NCI-H1436 treated with DMSO at 0.1 percent for 48 hours (cell line): ENCODE data around the gene SLC5A11.
"Not testable (repeated sequence)": the region's sequence is repeated elsewhere in the genome, so short reads cannot be mapped to it uniquely, and the experiment has no call there.

Source experiments
- DNase-seq: peaks from one replicate; lab custom pipeline; 2025; lab: John Stamatoyannopoulos, UW

Gene SLC5A11

DNA sequence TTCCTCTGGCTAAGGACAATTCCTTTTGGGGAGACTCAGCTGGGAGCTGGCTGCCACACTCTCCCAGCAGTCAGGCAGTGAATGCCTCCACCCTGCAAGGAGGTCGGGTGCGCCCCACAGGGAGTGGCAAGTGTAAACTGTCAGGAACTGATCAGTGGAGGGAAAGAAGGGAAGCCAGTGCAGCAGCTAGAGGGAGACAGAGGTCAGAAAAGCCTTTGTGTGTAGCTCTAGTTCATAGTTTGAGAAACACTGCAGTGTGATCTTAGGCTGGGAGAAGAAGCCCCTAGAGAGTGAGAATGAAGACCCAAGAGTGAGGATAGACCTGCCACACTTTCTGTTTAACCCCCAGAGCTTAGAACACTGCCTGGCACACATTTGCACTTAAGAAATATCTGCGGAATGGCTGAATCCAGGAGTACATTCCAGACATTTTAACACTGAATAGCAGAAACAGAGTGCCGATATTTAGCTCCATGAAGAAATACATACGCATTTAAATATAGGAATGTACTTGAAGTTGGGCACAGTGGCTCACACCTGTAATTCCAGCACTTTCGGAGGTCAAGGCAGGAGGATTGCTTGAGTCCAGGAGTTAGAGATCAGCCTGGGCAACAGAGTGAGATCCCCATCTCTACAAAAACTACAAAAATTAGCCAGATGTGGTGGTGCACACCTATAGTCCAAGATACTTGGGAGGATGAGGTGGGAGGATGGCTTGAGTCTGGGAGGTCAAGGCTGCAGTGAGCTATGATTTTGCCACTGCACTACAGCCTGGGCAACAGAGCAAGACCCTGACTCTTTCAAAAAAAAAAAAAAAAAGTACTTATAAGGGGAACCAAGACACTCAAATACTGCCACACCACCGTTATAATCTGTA is 11.1 kb upstream of the SLC5A11 start:
- DNase-seq, result no peak

DNA sequence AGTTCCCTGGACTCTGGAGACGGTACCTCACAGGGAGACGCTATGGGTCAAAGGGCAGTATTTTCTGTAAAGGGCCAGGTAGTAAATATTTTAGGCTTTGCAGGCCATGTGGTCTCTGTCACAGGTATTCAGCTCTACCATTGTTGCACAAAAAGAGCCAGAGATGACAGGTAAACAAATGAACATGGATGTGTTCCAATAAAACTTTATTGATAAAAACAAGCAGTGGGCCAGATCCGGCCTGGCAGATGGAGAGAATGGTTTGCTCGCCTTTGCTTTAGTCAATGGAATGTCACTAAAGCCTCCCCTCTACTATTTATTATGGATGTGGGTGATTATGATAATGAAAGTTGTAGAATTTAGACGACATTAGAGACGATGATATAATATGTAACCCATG is 8.9 kb upstream of the SLC5A11 start:
- no peak for DNase-seq

DNA sequence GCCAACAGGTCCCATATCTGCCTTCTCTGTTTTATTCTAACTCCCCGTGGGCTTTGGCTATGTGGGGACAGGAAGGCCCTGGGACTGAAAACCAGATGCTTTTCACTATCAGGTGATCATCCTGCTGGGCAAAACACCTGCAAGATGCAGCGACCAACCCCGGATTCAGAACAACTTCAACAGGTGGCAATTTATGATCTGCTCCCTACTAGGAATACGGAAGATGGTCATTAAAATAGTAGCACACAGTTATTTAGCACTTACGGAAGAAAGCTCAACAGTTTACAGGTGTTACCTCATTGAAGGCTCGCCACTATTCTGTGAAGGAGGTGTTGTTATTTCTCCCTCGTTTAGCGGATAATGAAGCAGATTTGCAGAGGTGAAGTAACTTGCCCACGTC is 7.8 kb upstream of the SLC5A11 start:
- DNase-seq, result no peak

DNA sequence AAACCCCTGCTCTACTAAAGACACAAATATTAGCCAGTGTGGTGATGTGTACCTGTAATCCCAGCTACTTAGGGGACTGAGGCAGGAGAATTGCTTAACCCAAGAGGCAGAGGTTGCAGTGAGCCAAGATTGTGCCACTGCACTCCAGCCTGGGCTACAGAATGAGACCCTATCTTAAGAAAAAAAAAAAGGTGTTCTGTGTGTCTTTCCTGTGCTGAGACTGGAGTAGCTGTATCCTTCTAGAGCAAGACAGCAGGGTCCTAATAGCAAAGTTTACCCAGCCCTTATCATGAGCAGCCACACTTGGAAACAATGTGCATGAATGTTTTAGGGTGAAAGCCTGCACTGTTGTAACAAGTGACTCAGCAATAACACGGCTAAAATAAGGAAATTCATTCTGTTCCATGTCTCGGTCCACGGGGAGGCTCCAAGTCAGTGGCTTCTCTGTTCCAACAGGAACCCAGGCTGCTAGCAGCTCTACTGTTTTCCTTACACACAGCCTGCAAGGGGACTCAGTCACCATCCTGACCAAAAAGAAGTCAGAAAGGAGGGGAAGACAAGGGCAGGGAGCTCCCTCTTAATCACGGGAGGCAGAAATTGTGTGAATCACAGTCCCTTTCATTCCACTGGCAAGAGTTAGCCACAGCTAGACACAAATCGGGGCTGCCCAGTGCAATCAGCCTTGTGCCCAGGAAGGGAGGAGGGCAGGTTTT is 7.1 kb upstream of the SLC5A11 start:
- DNase-seq, result no peak

DNA sequence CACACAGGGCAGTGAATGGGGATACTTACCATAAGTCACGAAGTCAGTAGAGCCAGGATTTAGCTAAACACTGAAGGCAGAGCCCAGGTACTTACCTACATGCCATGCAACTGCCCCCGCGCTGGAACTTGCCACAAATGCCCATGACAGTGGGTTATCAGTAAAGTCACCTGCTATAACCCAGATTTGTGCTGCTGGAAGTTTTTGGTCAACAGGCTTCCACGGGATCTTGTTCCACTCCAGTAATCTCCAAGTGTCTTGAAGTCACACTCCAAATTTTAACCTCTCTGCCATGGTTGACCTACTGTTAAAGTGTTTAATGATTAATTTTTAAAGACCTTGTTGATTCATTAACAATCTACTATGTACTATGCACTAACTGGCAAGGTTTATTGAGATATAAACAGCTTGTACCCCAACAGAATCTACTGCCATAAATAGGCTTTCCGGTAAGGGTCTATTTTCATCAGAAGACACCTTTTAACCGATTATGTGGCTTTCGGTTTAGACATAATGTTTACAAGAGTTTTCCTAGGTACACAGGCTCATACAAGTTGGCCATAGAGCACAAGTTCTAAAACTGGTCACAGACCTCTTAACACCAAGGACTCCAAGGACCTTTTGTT is 6.3 kb upstream of the SLC5A11 start:
- DNase-seq, result no peak

DNA sequence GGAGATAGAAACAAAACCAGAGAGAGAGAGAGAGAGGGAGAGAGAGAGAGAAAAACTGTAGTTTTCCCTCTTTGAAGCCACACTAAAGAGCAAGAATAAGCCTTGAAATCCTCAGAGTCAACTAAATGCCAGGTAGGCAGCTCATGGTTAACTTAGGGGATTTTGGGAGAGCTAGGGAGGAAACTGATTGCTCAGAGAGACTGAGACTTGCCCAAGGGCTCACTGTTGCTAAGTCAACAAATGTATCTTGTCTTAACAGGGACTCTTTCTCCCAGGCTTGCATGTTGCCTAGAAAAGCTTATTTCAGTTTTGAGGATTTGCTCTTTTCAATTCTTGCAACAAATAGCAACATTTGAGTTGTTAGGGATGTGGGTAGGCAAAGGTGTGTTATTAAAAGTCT is 4.5 kb upstream of the SLC5A11 start:
- no peak for DNase-seq

DNA sequence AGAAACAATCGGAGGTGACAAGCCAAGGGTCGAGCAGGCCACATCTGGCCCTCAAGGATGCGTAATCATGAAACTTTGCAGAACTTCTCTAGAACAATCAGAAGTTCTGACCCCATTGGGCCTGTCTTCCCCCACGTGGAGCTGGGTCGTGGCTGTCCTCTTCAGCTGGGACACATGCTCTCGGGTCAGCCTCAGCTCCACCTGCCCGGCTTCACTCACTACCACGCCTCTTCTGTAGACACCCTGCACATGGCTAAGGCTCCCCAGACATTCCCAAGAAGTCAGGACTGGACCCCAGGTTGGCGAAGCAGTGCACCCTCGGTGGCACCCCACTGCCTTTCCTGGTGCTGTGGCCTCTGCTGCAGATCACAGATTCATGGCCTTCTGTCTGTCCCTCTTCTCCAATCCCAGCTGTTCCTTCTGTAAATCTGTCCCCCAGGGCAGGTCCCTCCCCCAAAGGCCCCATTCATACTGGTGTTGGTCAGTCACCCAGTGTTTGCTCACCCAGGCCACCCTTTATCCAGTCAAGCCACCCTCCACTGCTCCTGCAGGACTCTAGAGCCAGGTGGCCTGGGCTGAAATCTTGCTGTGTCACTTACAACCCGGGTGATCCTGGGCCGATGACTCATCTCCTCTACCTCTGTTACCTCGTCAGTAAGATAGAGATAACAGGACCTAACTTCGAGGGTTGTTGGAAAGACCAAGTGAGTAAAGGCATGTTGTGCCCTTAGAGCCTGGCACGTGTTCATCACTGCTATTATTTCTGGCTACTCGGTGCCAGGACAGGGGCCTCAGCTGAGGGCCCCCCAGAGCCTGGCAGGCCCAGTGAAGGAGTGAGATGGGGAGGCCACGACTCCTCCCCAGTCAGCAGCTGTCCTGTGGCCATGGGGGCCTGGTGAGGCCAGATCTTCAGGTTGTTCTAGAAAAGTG is 1.4 kb upstream of the SLC5A11 start:
- DNase-seq, result no peak

DNA sequence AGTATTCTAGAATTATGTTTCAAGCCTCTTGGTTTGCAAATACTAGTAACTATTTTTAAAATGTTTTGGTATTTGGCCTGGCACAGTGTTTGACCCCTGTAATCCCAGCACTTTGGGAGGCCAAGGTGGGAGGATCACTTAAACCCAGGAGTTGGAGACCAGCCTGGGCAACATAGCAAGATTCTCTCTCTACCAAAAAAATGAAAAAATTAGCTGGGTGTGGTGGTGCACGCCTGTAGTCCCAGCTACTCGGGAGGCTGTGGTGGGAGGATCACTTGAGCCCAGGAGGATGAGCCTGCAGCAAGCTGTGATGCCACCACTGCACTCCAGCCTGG is 765 bp upstream of the SLC5A11 start:
- not testable (repeated sequence) for DNase-seq

DNA sequence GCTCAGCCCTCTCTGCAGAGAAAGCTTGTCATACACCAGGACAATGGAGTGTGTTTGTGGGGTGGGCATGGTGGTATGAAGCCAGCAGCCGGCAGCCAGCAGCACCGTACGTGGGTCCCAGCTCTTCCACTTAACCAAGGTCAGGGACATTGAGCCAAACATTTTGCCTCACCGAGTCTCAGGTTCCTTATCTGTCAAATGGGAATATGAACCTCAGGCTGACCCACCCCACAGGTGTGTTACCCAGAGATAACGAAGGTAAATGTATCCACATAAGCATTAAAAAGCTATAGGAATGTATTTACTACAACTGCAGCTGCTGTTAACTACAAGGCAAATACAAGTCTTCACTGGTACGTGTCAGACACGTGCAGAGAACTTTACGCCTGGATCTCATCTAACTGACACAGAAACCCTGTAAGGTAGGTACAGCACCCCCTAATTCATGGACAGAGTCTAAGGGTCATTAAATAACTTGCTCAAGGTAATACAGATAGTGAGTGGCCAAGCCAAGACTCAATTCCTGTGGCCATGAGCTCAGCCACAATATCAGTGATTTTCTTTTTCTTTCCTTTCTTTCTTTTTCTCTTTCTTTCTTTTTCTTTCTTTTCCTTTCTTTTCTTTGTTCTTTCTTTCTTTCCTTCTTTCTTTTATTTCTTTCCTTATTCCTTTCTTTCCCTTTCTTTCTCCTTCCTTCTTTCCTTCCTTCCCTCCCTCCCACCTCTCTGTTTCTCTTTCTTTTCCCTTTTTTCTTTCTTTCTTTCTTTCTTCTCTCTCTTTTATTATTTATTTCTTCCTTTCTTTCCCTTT is 990 bp downstream of the SLC5A11 start:
- DNase-seq, result no peak

DNA sequence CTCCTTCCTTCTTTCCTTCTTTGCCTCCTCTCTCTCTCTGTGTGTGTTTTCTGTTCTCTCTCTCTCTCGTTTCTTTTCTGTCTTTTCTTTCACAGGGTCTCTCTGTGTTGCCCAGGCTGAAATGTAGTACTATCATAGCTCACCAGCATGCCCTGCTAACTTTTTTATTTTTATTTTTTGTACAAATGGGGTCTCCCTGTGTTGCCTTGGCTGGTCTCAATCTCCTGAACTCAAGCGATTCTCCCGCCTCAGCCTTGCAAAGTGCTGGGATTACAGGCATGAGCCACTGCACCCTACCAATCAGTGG is 1.5 kb downstream of the SLC5A11 start:
- DNase-seq, result no peak

DNA sequence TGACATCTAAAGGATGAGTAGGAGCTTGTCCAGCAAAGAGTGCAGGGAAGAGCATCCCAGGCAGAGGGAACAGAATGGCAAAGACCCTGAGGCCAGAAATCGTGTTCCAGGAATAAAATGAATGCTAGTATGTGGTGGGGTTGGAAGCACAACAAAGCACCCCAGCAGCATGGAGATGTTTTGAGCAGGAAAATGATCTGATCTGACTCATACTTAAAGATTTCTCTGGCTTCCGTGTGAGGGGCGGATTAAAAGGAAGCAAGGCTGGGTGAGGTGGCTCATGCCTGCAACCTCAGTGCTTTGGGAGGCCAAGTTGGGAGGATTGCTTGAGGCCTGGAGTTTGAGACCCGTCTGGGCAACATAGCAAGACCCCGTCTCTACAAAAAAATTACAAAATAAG is 2.3 kb downstream of the SLC5A11 start:
- no peak for DNase-seq

DNA sequence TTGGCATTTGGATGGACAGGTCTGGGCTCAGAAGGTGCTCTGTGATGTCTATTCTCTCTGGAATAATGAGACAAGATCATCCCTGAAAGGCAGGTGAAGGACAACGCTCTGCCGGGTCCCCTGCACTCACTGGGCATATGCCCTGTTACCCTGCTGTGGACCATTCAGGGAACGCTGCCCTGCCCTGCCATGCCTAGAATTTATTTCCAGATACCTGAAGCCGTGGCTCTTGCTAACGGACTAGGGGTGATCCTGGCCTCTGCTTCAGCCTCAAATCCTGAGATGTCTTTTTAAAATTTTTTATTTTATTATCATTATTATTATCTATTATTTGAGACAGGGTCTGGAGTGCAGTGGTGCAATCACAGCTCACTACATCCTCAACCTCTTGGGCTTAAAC is 3.9 kb downstream of the SLC5A11 start:
- DNase-seq, result no peak

DNA sequence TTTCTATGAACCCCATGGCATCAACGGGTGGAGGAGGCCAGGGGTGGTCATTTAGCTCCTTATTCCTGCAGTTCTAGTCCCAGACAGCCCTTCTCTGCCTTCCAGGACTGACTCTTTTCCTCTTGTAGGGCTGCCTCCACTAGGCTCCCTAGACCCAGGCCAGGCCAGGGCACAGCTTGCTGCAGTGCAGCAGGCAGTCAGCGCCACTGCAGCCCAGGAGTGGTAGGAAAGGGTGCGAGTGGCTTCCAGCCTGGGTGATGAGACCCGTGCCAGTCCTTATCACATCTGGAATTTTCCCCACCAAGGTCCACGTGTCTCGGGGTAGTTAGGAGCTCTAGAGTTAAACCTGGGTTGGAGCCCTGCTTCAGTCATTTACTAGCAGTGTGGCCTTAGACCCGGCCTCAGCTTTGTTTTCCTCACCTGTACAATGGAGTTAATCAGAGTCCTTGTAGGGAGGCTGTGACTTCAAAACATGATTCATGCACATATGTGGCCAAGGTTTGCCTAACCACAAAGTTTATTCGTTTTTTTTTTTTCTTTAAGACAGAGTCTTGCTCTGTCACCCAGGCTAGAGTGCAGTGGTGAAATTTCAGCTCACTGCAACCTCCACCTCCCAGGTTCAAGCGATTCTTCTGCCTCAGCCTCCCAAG is 4.7 kb downstream of the SLC5A11 start:
- no peak for DNase-seq

DNA sequence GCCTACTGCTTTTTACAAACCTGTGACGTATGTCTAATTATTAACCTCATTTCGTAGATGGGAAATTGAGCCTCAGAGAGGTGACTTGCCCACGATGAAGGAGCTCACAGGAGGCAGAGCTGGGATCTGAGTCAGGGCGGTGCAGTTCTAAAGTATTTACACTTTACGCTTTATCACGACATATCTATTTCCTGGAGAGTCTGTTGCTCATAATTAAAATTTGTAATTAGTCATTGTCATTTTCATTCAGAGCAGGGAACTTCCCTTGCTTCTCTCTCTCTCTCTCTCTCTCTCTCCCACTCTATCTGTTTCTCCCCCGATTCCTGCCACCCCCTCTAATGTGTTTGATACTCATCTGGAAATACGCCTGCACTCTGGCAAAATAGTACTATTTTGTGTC is 5.9 kb downstream of the SLC5A11 start:
- no peak for DNase-seq

DNA sequence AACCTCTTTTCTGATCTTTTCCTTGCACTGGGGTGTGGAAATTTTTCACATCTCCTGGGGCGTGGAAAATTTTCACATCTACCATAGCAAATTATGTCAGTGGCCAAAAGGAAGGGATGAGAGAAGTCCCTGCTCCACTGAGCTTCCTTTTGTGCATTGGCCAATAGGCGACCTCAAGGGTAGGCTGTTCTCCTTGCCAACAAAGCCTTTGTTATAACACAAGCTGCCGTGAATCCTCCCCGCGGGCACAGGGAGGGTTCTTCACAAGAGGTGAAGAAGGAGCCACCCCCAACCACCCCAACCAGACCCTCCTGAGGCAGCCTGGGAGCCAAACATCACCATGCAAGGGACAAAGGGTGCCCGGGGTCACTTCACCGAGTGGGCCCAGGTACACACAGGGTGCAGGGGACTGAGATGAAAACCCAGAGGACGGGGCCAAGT is 6.5 kb downstream of the SLC5A11 start:
- no peak for DNase-seq

DNA sequence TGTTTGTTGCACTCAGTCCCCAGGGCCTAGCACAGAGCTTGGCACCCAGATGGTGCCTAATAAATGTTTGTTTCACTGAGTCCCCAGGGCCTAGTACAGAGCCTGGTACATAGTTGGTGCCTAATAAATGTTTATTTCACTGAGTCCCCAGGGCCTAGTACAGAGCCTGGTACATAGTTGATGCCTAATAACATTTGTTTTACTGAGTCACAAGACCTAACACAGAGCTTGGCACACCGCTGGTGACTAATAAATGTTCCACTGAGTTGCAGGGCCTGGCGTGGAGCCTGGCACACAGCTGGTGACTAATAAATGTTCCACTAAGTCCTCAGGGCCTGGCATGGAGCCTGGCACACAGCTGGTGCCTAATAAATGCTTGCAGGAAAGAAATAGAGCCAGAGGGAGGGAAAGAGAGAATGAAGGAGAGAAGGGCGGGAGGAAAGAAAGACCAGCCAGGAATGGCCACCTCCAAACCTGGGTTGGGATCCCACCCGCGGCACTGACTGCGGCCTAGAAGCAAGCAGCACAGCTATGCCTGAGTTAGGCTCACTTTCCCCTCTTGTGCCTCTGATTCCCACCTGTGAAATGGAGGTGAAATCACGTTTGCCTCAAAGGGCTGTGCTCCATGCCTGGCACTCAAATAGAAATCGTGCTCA is 7.5 kb downstream of the SLC5A11 start:
- no peak for DNase-seq

DNA sequence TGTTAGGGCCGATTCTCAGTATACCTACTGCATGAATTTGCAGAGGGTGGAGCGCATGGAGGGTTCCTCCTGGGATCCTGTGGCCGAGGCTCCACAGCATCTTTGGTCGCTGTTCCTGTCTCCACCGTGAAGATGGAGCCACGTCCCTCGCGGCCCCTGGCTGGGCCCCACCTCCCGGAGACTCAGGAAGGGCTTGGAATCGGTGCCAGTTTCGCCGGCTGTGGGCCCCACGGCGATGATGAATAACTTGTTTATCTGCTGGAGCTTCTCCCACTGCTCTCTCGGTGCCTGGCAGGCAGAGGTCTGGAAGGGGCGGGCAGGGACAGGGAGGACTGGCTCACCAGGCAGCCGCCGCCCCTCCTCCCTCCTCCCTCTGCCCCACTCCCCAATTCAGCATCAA is 8.1 kb downstream of the SLC5A11 start:
- no peak for DNase-seq

DNA sequence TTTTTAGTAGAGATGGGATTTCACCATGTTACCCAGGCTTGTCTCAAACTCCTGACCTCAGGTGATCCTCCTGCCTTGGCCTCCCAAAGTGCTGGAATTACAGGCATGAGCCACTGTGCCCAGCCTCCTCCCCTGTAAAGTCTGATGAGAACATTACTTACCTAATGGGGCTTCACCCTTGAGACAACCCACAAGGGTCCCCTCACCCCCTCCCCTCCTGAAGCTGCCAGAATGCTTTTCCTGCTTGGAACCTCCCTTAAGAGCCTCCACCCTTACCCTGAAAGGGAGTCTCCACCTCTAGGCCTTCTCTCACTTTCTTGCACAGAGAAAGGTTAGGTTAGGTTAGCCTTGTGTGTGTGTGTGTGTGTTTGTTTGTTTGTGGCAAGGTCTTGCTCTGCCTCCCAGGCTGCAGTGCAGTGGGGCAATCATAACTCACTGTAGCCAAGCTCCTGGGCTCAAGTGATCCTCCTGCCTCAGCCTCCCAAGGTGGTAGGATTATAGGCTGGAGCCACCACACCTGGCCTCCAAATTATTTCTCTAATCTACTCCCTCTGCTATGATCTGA is 8.9 kb downstream of the SLC5A11 start:
- DNase-seq, result no peak

DNA sequence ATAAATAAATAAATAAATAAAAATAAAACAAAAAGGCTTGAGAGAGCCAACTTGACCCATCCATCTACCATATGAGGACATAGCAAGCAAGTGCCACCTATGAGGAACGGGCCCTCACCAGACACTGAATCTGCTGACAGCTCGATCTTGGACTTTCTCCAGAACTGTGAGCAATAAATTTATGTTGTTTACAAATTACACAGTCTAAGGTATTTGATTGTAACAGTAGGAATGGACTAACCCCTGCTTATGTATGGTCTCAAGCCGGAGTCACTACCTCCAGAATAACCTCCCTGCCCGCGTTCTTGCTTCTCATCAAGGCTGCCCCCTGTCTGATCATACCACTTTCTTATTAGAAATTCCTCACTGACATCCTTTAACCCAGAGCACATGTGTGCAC is 9.9 kb downstream of the SLC5A11 start:
- no peak for DNase-seq

DNA sequence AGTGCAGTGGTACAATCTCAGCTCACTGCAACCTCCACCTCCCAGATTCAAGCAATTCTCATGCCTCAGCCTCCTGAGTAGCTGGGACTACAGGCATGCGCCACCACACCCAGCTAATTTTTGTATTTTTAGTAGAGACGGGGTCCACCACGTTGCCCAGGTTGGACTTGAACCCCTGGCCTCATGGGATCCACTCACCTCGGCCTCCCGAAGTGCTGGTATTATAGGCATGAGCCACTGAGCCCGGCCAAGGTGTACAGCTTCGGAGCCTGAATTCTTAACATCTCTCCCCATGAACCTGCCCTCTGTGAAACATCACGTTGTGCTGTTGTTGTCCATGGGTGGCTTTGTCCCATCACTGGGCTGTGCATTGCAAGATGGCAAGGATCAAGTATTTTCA is 11.1 kb downstream of the SLC5A11 start:
- DNase-seq, result not testable (repeated sequence)
